Measurements from ENCODE around the gene MAML3.

MAML3 gene

DNA sequence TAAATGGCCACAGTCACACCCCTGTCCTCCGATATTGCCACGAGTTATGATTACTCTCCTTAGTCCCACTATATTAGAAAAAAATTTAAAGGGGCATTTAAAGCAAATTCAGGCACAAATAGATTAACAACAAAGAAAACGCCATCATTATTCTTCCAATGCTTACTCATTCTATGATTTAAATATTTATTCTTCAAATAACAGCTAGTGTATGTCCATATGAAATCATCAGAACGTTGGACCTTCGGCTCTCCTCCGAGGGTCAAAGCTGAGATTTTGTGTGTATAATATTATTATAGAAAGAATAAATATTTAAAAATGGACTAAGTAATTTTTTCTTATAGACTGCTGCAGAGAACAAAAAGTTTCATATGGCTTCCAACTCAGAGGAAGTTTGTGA lies 122.9 kb downstream of the MAML3 start:
- no peak for DNase-seq (ENCODE audit: low read depth in 2 of 2)
- TF ChIP-seq, protein P1, sequence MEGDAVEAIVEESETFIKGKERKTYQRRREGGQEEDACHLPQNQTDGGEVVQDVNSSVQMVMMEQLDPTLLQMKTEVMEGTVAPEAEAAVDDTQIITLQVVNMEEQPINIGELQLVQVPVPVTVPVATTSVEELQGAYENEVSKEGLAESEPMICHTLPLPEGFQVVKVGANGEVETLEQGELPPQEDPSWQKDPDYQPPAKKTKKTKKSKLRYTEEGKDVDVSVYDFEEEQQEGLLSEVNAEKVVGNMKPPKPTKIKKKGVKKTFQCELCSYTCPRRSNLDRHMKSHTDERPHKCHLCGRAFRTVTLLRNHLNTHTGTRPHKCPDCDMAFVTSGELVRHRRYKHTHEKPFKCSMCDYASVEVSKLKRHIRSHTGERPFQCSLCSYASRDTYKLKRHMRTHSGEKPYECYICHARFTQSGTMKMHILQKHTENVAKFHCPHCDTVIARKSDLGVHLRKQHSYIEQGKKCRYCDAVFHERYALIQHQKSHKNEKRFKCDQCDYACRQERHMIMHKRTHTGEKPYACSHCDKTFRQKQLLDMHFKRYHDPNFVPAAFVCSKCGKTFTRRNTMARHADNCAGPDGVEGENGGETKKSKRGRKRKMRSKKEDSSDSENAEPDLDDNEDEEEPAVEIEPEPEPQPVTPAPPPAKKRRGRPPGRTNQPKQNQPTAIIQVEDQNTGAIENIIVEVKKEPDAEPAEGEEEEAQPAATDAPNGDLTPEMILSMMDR (IDR thresholded peaks at IDR 0.05; ENCODE audit: low read depth, low read length) = no peak
- no peak overlapping the region for H3K4me3 ChIP-seq (replicated peaks in 1 of 2; ENCODE audit: low read depth in 2 of 2, low read length in 2 of 2)

- DNase-seq (ENCODE audit: low read depth in 2 of 2) = no peak
- H3K4me3 ChIP-seq (replicated peaks in 1 of 2; ENCODE audit: low read depth in 2 of 2, low read length in 2 of 2) = no peak overlapping the region
- TF ChIP-seq, protein P1 (IDR thresholded peaks at IDR 0.05; ENCODE audit: low read depth, low read length) = no peak
Measured at GRCh38 chr4:140028676-140029517, 125.1 kb downstream of the MAML3 start.

- TF ChIP-seq, protein P1 (IDR thresholded peaks at IDR 0.05; ENCODE audit: low read depth, low read length) = no peak
- H3K4me3 ChIP-seq (replicated peaks in 1 of 2; ENCODE audit: low read depth in 2 of 2, low read length in 2 of 2) = no peak overlapping the region
- no peak for DNase-seq (ENCODE audit: low read depth in 2 of 2)
Measured at GRCh38 chr4:140028101-140028500, 125.9 kb downstream of the MAML3 start.

GRCh38 chr4:140027101-140027500 lies 126.9 kb downstream of the MAML3 start:
- DNase-seq (ENCODE audit: low read depth in 2 of 2) = no peak
- TF ChIP-seq, protein P1 (IDR thresholded peaks at IDR 0.05; ENCODE audit: low read depth, low read length) = no peak

DNA sequence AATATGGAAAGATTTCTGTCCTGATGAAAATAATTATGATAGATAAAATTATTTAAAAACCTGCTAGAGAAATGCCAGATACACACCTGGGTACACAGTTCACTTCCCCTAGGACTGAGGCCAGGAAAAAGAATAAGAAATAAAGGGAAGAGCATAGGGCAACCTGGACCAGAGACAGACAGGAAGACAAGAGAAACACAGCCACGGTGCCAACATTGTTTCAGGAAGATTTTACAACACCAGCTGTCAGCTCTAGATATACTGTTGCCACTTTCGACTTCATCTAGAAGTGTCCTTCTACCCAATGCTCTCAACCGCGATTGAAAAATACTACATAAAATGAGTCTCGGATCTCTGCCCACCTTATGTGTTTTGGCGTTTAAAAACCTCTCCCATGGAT lies 128.5 kb downstream of the MAML3 start:
- no peak for DNase-seq (ENCODE audit: low read depth in 2 of 2)
- TF ChIP-seq, protein P1 (IDR thresholded peaks at IDR 0.05; ENCODE audit: low read depth, low read length) = no peak
- H3K4me3 ChIP-seq (replicated peaks in 1 of 2; ENCODE audit: low read depth in 2 of 2, low read length in 2 of 2) = no peak overlapping the region

More at GRCh38 chr4:140027101-140027500, 126.9 kb downstream of the MAML3 start:
- H3K4me3 ChIP-seq (replicated peaks in 1 of 2; ENCODE audit: low read depth in 2 of 2, low read length in 2 of 2) = no peak overlapping the region

GRCh38 chr4:140020457-140021361 lies 133.3 kb downstream of the MAML3 start:
- TF ChIP-seq, protein P1 (IDR thresholded peaks at IDR 0.05; ENCODE audit: low read depth, low read length) = no peak
- no peak overlapping the region for H3K4me3 ChIP-seq (replicated peaks in 1 of 2; ENCODE audit: low read depth in 2 of 2, low read length in 2 of 2)
- DNase-seq (ENCODE audit: low read depth in 2 of 2) = peak in 1 of 2 donors; percentile 50
